Measurements from ENCODE around the gene ZNF587.
A peak's percentile ranks its signal among the peaks of the same experiment; 100 is the strongest.
"Not testable (repeated sequence)": the region's sequence is repeated elsewhere in the genome, so short reads cannot be mapped to it uniquely, and the experiment has no call there.

Gene ZNF587

DNA sequence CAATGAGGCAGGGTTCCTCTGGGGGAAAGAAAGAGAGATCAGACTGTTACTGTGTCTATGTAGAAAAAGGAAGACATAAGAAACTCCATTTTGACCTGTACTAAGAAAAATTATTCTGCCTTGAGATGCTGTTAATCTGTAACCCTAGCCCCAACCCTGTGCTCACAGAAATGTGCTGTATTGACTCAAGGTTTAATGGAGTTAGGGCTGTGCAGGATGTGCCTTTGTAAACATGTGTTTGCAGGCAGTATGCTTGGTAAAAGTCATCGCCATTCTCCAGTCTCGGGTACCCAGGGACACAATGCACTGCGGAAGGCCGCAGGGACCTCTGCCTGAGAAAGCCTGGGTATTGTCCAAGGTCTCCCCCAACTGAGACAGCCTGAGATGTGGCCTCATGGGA lies 26.1 kb upstream of the ZNF587 start:
- DNase-seq: not testable (repeated sequence)

DNA sequence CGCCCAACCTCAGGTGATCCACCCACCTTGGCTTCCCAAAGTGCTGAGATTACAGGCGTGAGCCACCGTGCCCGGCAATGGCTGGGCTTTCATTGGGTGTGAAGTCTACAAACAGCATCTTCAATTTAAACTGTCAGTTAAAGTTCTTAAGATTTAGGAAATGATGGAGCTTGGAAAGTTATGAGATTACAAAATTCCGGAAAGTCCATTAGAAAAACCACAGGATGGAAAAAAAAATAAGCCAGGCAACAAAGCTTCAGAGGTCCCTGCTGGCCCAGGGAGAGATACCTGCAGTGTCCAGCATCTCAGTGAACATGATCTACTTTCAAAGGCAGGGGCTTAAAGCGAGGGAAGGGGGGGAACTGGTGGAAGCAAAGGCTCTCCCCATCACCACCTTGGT lies 24.1 kb upstream of the ZNF587 start:
- no peak for DNase-seq

DNA sequence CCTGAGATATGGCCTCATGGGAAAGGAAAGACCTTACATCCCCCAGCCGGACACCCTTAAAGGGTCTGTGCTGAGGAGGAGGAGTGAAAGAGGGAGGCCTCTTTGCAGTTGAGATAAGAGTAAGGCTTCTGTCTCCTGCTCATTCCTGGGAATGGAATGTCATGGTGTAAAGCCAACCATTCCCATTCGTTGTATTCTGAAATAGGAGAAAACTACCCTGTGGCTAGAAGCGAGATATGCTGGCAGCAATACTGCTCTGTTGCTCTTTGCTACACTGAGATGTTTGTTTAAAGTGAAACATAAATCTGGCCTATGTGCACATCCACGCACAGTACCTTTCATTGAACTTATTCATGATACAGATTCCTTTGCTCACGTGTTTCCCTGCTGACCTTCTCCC lies 20.3 kb upstream of the ZNF587 start:
- DNase-seq: no peak

DNA sequence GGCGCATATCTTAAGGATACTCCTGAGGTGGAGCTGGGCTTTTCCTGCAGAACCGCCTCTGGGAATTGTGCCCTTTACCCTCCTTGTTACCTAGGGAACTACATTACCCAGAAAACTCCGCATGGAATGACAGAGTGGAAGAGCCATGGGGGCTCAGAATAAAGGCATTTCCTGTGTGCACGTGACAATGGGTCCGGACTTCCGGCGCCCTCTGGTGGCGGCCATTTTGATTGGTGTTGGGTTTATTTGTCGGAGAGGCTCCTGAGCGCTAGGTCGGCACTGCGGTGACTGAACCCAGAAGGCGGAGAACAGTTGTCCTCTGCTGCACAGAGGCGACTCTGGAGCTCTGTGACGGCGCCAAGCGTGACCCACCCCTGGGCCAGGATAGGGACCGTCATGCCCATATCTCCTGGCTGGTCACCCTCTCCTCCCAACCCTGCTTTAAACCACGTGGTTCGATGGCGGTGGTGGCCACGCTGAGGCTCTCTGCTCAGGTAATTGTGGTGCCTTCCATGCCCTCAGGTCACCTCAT lies 19.5 kb upstream of the ZNF587 start, which contains the start of gene ZNF587B:
ZNF587B (plus strand) TSS at position 229 of the 532 bp plus-strand sequence; CDS start at position 459, 230 bp downstream.
- DNase-seq: peak; percentile 28

DNA sequence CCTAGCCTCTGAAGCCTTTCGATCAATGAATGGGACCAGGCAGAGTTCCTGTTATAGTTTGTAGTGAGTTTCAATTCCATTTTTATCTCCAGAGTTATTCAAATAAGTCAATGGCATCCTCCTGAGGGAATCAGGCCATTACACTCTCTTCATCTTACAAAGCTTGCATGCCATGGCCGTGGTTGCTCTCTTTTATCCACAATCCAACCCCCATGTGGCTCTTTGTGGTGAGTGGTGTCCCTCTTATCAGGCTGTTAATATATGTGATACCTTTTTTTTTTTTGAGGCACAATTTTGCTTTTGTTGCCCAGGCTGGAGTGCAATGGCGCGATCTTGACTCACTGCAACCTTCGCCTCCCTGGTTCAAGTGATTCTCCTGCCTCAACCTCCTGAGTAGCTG lies 12.7 kb upstream of the ZNF587 start:
- DNase-seq: not testable (repeated sequence)

- not testable (repeated sequence) for DNase-seq
Measured at GRCh38 chr19:57838622-57839191, 11.0 kb upstream of the ZNF587 start.

GRCh38 chr19:57841122-57841763 lies 8.4 kb upstream of the ZNF587 start:
- DNase-seq: no peak

DNA sequence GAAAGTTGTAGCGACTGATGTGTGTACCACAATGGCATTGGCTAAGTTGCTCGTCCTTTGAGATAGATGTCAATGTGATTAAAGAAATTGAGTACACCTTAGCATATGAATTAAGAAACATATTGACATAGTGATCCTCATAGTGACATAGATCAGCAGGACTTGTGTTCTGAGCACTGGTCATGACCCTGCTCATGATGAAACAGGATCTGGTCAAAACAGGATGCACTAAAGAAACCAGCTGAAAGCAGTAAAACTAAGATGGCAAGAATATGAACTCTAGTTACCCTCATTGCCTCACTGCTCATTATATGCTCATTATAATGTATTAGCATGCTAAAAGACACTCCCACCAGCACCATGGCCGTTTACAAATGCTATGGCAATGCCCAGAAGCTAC lies 2.5 kb upstream of the ZNF587 start:
- not testable (repeated sequence) for DNase-seq

GRCh38 chr19:57849162-57849665 lies 445 bp upstream of the ZNF587 start:
- DNase-seq: not testable (repeated sequence)

GRCh38 chr19:57850553-57851017 lies 926 bp downstream of the ZNF587 start:
- no peak for DNase-seq

DNA sequence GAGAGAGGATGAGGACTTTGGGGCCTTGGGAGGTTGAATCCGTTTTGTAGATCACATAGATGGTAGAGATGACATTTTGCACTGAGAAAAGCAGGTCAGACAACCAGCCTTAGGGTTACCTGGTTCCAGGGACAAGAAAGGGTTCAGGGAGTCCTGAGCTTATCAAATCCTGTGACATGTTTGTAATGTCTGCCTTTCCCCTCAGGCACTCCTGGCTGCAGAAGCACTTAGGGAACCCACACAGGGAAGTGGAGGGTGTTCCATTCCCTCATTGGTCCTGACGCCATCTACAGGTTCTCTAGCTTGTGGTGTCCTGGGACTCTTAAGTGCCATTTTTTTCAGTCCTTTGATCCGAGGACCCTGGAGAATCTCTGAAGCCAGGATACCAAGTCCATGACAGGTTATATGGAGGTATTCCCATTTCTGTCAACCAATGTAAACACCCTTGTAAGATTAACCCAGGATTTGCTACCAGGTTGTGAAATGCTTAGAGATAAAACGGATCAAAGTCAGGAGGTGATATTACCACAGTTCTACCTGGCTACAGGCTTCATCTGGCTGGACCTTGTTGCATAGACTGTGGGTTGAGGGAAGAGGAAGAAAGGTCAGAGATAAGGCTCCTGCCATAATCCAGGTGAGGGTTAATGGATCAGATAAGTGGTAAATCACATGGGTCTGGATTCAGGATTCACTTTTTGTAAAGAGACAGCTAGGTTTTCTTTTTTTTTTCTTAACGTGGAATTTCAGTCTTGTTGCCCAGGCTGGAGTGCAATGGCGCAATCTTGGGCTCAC lies 2.3 kb downstream of the ZNF587 start:
- DNase-seq: not testable (repeated sequence)

- DNase-seq: not testable (repeated sequence)
Measured at GRCh38 chr19:57854117-57854516, 4.5 kb downstream of the ZNF587 start.

GRCh38 chr19:57862351-57862750 lies 12.7 kb downstream of the ZNF587 start:
- DNase-seq: not testable (repeated sequence)

GRCh38 chr19:57867868-57868492 lies 18.3 kb downstream of the ZNF587 start:
- DNase-seq: no peak

- DNase-seq: not testable (repeated sequence)
Measured at GRCh38 chr19:57869655-57870054, 20.0 kb downstream of the ZNF587 start.

GRCh38 chr19:57870225-57870624 lies 20.6 kb downstream of the ZNF587 start:
- DNase-seq: no peak

DNA sequence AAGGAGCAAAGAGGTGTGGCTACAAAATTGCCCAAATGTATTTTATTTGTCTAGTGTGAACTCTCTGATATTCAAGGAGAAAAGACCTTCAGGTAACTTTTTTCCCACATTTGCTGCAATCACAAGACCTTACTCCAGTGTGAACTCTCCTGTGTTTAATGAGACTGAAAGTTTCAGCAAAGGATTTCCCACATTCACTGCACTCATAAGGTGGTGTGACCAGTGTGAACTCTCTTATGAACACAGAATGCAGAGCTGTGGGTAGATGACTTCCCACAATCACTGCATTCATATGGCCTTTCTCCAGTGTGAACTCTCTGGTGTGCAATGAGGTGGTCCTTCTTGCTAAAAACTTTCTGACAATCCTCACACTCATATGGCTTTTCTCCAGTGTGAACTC lies 22.8 kb downstream of the ZNF587 start:
- no peak for DNase-seq

GRCh38 chr19:57873883-57874799 lies 24.5 kb downstream of the ZNF587 start:
- not testable (repeated sequence) for DNase-seq

DNA sequence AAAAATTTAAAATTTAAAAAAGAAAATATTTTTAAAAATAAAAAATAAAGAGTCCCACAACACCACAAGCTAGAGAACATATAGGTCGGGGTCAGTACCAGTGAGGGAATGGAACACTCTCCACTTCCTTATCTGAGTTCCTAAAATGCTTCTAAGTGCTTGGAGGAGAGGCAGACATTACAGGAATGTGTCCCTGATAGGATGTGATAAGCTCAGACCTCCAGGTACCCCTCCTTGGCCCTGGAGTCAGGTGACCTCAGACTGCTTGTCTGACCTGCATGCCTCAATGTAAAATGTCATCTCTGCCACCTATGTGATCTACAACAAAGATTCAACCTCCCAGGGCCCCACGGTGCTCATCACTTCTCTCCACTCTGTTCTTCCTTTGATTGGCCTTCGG lies 36.4 kb downstream of the ZNF587 start:
- no peak for DNase-seq

DNA sequence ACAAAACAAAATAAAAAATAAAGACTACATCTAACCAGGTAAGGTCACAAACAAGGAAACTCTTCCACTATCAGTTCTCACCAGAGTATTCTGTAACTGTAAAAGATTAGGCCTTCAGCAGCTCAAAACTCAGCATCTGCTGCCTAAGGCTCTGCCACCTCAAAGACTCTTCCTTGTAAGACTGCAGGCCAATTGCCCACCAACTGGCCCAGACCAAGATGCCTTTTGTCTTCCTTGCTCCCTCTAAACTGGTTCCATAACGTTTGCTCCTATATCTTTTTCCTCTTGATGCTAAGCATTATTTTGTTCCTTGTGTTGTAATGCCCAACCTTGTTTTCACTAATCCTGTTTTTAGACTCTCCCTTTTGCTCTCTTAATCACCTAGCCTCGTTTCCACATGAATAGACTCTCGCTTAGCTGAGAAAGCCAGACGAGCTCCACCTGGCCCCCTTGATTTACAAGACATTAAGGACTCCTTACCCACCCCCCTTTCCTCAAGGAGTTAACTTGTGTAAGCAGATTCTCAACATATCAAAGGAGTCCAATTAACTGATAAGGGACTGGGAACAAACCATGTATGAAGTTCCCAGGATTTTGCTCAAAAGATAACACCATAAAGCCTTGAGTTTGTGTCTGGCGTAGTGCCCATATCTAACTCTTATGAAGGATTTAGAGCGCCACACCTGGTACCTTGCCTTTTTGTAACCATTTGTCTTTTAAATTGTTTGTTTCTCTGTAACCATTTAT lies 37.7 kb downstream of the ZNF587 start:
- no peak for DNase-seq

- no peak for DNase-seq
Measured at GRCh38 chr19:57888107-57888559, 38.5 kb downstream of the ZNF587 start.
